H1 (cell line): ENCODE results near the gene SCNN1A. TPM values are rescaled to one million over a fixed set of nuclear protein-coding genes. Genes with fewer than 3 reads are reported as not detected.

Experiments
- CTCF ChIA-PET: fragments of 300-600 bp; sonication (Branson Sonifier 250); formaldehyde crosslinking; loops from one replicate; lab custom pipeline; 2021; ENCODE audit not compliant: partially characterized antibody; lab: Charles Lee
- POLR2A ChIA-PET: fragments of 300-600 bp; sonication (Branson Sonifier 250); formaldehyde crosslinking; loops from one replicate; lab custom pipeline; 2021; ENCODE audit warnings: inconsistent platforms; ENCODE audit not compliant: partially characterized antibody; lab: Charles Lee
- DNase-seq, 2 experiments: peaks; one replicate each; pipeline versions ENCODE4 v3.0.0 to v3.0.0-alpha.2; 2010 to 2022; ENCODE audit warnings: low spot score in 2 of 2, low read depth in 1 of 2, mixed read lengths in 1 of 2
- FAIRE-seq: peaks from 2 replicates; lab custom pipeline; 2011; peaks lifted over from hg19 to GRCh38; lab: Jason Lieb, UNC
- H2AFZ ChIP-seq: 2 replicates; pipeline ENCODE4 v1.8.1; 2012; ENCODE audit warnings: low read length, inconsistent platforms
- H2AK5ac ChIP-seq: 2 replicates; pipeline ENCODE4 v1.6.1; 2013; ENCODE audit warnings: low read depth, low read length
- H2BK120ac ChIP-seq: replicated peaks from 2 replicates; pipeline ENCODE3; 2013; ENCODE audit warnings: low read depth, low read length, inconsistent platforms
- H2BK12ac ChIP-seq: 2 replicates; pipeline ENCODE4 v1.6.1; 2013; ENCODE audit warnings: low read depth, low read length
- H2BK15ac ChIP-seq: 2 replicates; pipeline ENCODE4 v1.6.1; 2013; ENCODE audit warnings: low read length
- H2BK20ac ChIP-seq: 2 replicates; pipeline ENCODE4 v1.6.1; 2013; ENCODE audit warnings: low read length
- H2BK5ac ChIP-seq: 2 replicates; pipeline ENCODE4 v1.6.1; 2013; ENCODE audit warnings: low read depth, low read length
- H3K14ac ChIP-seq: 2 replicates; pipeline ENCODE4 v1.6.1; 2013; ENCODE audit warnings: inconsistent platforms; ENCODE audit not compliant: insufficient read length
- H3K18ac ChIP-seq: 2 replicates; pipeline ENCODE4 v1.6.1; 2013; ENCODE audit warnings: low read length; ENCODE audit errors: extremely low read depth
- H3K23ac ChIP-seq: 2 replicates; pipeline ENCODE4 v1.6.1; 2013; ENCODE audit warnings: inconsistent platforms; ENCODE audit not compliant: insufficient read length
- H3K23me2 ChIP-seq: 2 replicates; pipeline ENCODE4 v1.6.1; 2013; ENCODE audit warnings: low read depth, low read length
- H3K27ac ChIP-seq: 2 replicates; pipeline ENCODE4 v1.6.1; 2011; ENCODE audit warnings: low read depth, low read length, inconsistent platforms
- H3K27me3 ChIP-seq, 4 experiments: replicated peaks in 1 of 4; 1 replicate in 1 of 4; 2 replicates in 3 of 4; pipeline versions ENCODE4 v1.6.1 to v1.8.1; 2011 to 2013; ENCODE audit warnings: low read length in 3 of 4, mild to moderate bottlenecking in 3 of 4, inconsistent platforms in 2 of 4, mixed read lengths in 2 of 4, moderate library complexity in 1 of 4; ENCODE audit not compliant: control insufficient read depth in 3 of 4, insufficient read depth in 3 of 4; ENCODE audit errors: extremely low read depth in 1 of 4
- H3K36me3 ChIP-seq, 4 experiments: 2 replicates each; pipeline versions ENCODE4 v1.6.1 to v1.8.1; 2011 to 2013; ENCODE audit warnings: mild to moderate bottlenecking in 4 of 4, low read length in 3 of 4, moderate library complexity in 2 of 4, control low read depth in 1 of 4, inconsistent platforms in 1 of 4; ENCODE audit not compliant: insufficient read depth in 4 of 4, control insufficient read depth in 2 of 4
- H3K4ac ChIP-seq: replicated peaks from 2 replicates; pipeline ENCODE3; 2013; ENCODE audit warnings: low read length, low read depth, mixed read lengths, inconsistent platforms; ENCODE audit not compliant: insufficient read length
- H3K4me1 ChIP-seq, 4 experiments: replicated peaks in 1 of 4; 1 replicate in 1 of 4; 2 replicates in 3 of 4; pipeline versions ENCODE4 v1.6.1 to v1.8.1; 2011 to 2013; ENCODE audit warnings: low read length in 3 of 4, inconsistent platforms in 2 of 4, mixed read lengths in 1 of 4; ENCODE audit not compliant: insufficient read depth in 4 of 4, control insufficient read depth in 3 of 4
- H3K4me2 ChIP-seq, 2 experiments: 2 replicates each; pipeline versions ENCODE4 v1.6.1 to v1.8.1; 2011 to 2013; ENCODE audit warnings: low read depth in 2 of 2, low read length in 2 of 2, control low read depth in 1 of 2, inconsistent platforms in 1 of 2, mild to moderate bottlenecking in 1 of 2; ENCODE audit not compliant: insufficient read depth in 1 of 2
- H3K4me3 ChIP-seq, 4 experiments: fragments of 200-600, 300-600 bp in 1 of 4; sonication (generic), shearing (Covaris generic), sonication (Bioruptor Twin) in 1 of 4; 2 replicates each; pipeline versions ENCODE4 v1.5.1 to v1.8.1; 2011 to 2016; ENCODE audit warnings: low read length in 4 of 4, low read depth in 3 of 4, control low read depth in 2 of 4, inconsistent platforms in 2 of 4, mild to moderate bottlenecking in 2 of 4, mixed read lengths in 1 of 4, moderate library complexity in 1 of 4; ENCODE audit not compliant: insufficient read depth in 2 of 4; ENCODE audit errors: extremely low read depth in 1 of 4
- H3K56ac ChIP-seq: replicated peaks from 2 replicates; pipeline ENCODE3; 2013; ENCODE audit warnings: low read depth, mild to moderate bottlenecking, mixed read lengths, low read length, inconsistent platforms; ENCODE audit not compliant: insufficient read length
- H3K79me1 ChIP-seq: 2 replicates; pipeline ENCODE4 v1.6.1; 2013; ENCODE audit warnings: low read depth, low read length, control low read depth
- H3K79me2 ChIP-seq, 2 experiments: 2 replicates each; pipeline versions ENCODE4 v1.6.1 to v1.8.1; 2012 to 2013; ENCODE audit warnings: low read length in 2 of 2, mild to moderate bottlenecking in 2 of 2, inconsistent platforms in 1 of 2; ENCODE audit not compliant: insufficient read depth in 2 of 2, control insufficient read depth in 1 of 2
- H3K9ac ChIP-seq, 4 experiments: replicated peaks in 1 of 4; 1 replicate in 1 of 4; 2 replicates in 3 of 4; pipeline versions ENCODE4 v1.6.1 to v1.8.1; 2011 to 2013; ENCODE audit warnings: low read depth in 3 of 4, low read length in 3 of 4, control low read depth in 2 of 4, mild to moderate bottlenecking in 2 of 4, moderate library complexity in 2 of 4, inconsistent platforms in 1 of 4; ENCODE audit errors: extremely low read depth in 1 of 4
- H3K9me3 ChIP-seq, 2 experiments: 2 replicates each; pipeline versions ENCODE4 v1.6.1 to v1.8.1; 2012 to 2013; ENCODE audit warnings: mild to moderate bottlenecking in 2 of 2, moderate library complexity in 2 of 2, control low read depth in 1 of 2, inconsistent platforms in 1 of 2, low read depth in 1 of 2, low read length in 1 of 2, mixed read lengths in 1 of 2; ENCODE audit not compliant: insufficient read depth in 2 of 2
- H4K20me1 ChIP-seq, 2 experiments: replicated peaks in 1 of 2; 2 replicates each; pipeline versions ENCODE3 to v1.8.1; 2011 to 2013; ENCODE audit warnings: inconsistent platforms in 2 of 2, low read length in 2 of 2, mild to moderate bottlenecking in 1 of 2; ENCODE audit not compliant: insufficient read depth in 2 of 2, control insufficient read depth in 1 of 2
- H4K5ac ChIP-seq: 2 replicates; pipeline ENCODE4 v1.6.1; 2013; ENCODE audit warnings: low read length, low read depth, mixed read lengths, inconsistent platforms; ENCODE audit not compliant: insufficient read length
- H4K8ac ChIP-seq: 2 replicates; pipeline ENCODE4 v1.8.0; 2013; ENCODE audit warnings: mild to moderate bottlenecking, moderate library complexity, low read length, inconsistent platforms; ENCODE audit not compliant: insufficient read depth; ENCODE audit errors: extremely low read depth
- H4K91ac ChIP-seq: replicated peaks from 2 replicates; pipeline ENCODE3; 2013; ENCODE audit warnings: low read length, mixed read lengths, inconsistent platforms; ENCODE audit not compliant: insufficient read length
- ASH2L ChIP-seq: fragments of 200-600, 300-600 bp; sonication (generic); IDR thresholded peaks from one replicate; pipeline ENCODE4 v1.7.1; 2017; ENCODE audit warnings: low read length
- BRCA1 ChIP-seq: IDR thresholded peaks from 2 replicates; pipeline ENCODE4 v1.6.1; 2012; ENCODE audit warnings: low read depth, low read length, improper control_type of control experiment
- GTF2F1 ChIP-seq: IDR thresholded peaks from 2 replicates; pipeline ENCODE4 v1.6.1; 2012; ENCODE audit warnings: low read depth, low read length, improper control_type of control experiment, borderline replicate concordance
- HDAC2 ChIP-seq, 2 experiments: fragments of 300-600 bp in 1 of 2; sonication (generic) in 1 of 2; IDR thresholded peaks; 2 replicates each; pipeline ENCODE4 v1.6.1; 2011 to 2012; ENCODE audit warnings: low read depth in 2 of 2, low read length in 2 of 2, mild to moderate bottlenecking in 2 of 2, moderate library complexity in 2 of 2, borderline replicate concordance in 1 of 2, inconsistent platforms in 1 of 2
- NRF1 ChIP-seq: IDR thresholded peaks from 2 replicates; pipeline ENCODE4 v1.6.1; 2011; ENCODE audit warnings: mild to moderate bottlenecking, low read depth, low read length, improper control_type of control experiment
- RXRA ChIP-seq: IDR thresholded peaks from 2 replicates; pipeline ENCODE4 v1.6.1; 2011; ENCODE audit warnings: low read depth, mild to moderate bottlenecking, low read length, moderate library complexity; ENCODE audit not compliant: insufficient read depth
- TAF7 ChIP-seq: optimal IDR thresholded peaks from 2 replicates; pipeline ENCODE3; 2011; ENCODE audit warnings: low read depth, mild to moderate bottlenecking, inconsistent platforms, low read length, moderate library complexity, borderline replicate concordance
- WGBS, 2 experiments: shearing (Covaris generic) in 1 of 2; methylation state at CpG; one replicate each; pipeline versions ENCODE4 v1.1.6 to v1.1.7; 2013 to 2015; ENCODE audit warnings: low lambda C conversion rate in 2 of 2, mixed read lengths in 2 of 2, inconsistent platforms in 1 of 2, low coverage in 1 of 2, missing lambda C conversion rate in 1 of 2; ENCODE audit not compliant: insufficient replicate concordance in 2 of 2, insufficient coverage in 1 of 2, insufficient read length in 1 of 2; ENCODE audit errors: extremely low coverage in 1 of 2, missing lambda C conversion rate in 1 of 2; 5-methylcytosine and 5-hydroxymethylcytosine counted together
- polyA plus RNA-seq, 7 experiments: library from polyadenylated mRNA; depleted of rRNA in 3 of 7; stranded (reverse) in 5 of 7; unstranded in 2 of 7; fragments of >200 nt in 5 of 7; fragments of 200-250 nt in 2 of 7; gene quantifications; 1 replicate in 5 of 7; 2 replicates in 1 of 7; 4 replicates in 1 of 7; pipeline versions ENCODE4 v1.2.1 to v1.2.3, GENCODE V29; 2011 to 2013; ENCODE audit warnings: missing spikeins in 2 of 7, mixed read lengths in 2 of 7
- total RNA-seq: library from RNA; stranded (reverse); fragmentation: NEBNext Ultra II Directional; extraction: Animal tissue kit (Norgen Biotek cat#: 25700); gene quantifications from 2 replicates; pipeline ENCODE4 v1.2.1, GENCODE V29; 2021
- TF ChIP-seq, protein P1 (sequence below): IDR thresholded peaks from 2 replicates; pipeline ENCODE4 v1.6.1; 2012; ENCODE audit warnings: inconsistent platforms

SCNN1A gene
- total and polyA plus RNA-seq, 2 of the 8 experiments (the other 6 are each of a cell fraction or from before 2014, with no cell fraction given), result 85.5 to 156 TPM

DNA sequence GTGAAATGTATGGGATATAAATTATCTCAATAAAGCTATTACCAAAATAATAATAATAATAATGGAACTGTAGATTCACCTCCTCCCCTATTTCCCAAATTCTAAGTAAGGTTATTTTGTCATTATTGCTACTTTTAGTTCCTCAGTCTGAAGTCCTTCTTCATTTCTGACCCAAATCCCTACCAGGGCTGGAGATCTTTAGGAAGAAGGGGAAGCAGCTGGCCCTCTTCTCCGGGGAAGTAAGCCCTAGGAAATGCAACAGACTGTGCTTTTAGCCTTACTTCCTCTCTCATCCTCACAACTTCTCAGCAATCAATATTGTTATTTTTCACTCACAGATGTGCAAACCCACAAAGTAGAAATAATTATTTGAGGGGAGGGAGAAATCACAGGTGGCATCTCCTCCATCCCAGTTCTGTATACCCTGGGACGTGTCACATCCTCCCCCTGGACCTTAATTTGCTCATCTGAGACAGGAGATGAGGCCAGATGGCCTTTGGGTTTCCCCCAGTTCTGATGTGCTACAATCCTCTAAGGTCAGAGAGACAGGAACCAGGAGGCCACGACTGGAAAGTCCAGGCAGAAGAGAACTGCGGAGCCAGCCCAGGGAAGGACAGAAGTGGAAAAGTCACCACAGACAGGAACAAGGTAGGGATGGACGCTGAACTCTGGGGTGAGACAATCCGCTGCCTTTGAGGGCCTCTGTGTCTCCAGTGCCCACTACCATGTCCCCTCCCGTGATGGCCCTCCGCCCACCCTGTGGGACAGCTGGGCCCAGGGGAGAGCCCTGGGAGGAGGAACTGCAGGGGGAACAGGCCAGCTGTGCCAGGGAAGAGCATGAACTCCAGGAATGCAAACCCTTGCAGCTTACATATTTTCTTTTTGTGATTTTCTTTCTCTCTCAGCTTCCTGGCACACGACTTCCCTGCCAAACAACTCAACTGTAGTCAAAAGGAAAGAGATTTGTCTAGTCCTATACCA lies 22.9 kb downstream of the SCNN1A start:
- Histone ChIP-seq H3K9me3 (no peaks in the 10 kb centered on the region), H4K91ac (no peak overlapping the region), H3K27me3 (no peaks in the 10 kb centered on the region), H2AK5ac (no peak overlapping the region), H2BK12ac (no peak overlapping the region), H2BK15ac (no peak overlapping the region), H3K4me3 (no peak overlapping the region), H3K56ac (no peak overlapping the region), H4K8ac (0 out of 2 replicates have a peak overlapping the region, but pooled peaks have one; percentile 19), H3K14ac (no peak overlapping the region), H3K4me1 (peaks cover 0 to 9% (median 0%) of the 10 kb centered on the region in 4 experiments; a peak in 4 of 7 replicates), H4K5ac (no peak overlapping the region), H3K79me1 (no peaks in the 10 kb centered on the region), H4K20me1 (peaks cover 0 to 2% of the 10 kb centered on the region in 2 experiments), H3K4me2 (no peak overlapping the region), H2AFZ (no peak overlapping the region), H2BK20ac (no peak overlapping the region), H3K36me3 (peaks cover 8 to 56% (median 20%) of the 10 kb centered on the region in 4 experiments; a peak in 7 of 8 replicates), H3K79me2 (no peaks in the 10 kb centered on the region), H3K23ac (no peak overlapping the region), H3K27ac (no peak overlapping the region), H3K23me2 (no peaks in the 10 kb centered on the region), H3K4ac (no peak overlapping the region), H2BK120ac (no peak overlapping the region), H3K18ac (no peak overlapping the region), H2BK5ac (no peak overlapping the region), H3K9ac (no peak overlapping the region)
- TF ChIP-seq ASH2L, result no peak
- no peak for TF ChIP-seq RXRA
- no peak for TF ChIP-seq BRCA1
- TF ChIP-seq GTF2F1, result no peak
- TF ChIP-seq NRF1, result no peak
- TF ChIP-seq, protein P1, sequence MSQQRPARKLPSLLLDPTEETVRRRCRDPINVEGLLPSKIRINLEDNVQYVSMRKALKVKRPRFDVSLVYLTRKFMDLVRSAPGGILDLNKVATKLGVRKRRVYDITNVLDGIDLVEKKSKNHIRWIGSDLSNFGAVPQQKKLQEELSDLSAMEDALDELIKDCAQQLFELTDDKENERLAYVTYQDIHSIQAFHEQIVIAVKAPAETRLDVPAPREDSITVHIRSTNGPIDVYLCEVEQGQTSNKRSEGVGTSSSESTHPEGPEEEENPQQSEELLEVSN, result no peak
- TF ChIP-seq HDAC2 (IDR thresholded peaks at IDR 0.05; ENCODE audit: borderline replicate concordance in 1 of 2, low read depth in 2 of 2, low read length in 2 of 2), result no peak
- TF ChIP-seq TAF7, result no peak
- FAIRE-seq (no peak), DNase-seq (no peak)
- ChIA-PET CTCF (interaction anchor here (0.7 to 2.7 kb wide), 8 partner anchors 8 to 113 kb away, joined by 3 to 11 read pairs (median 4); no protein-coding TSS in a partner anchor), POLR2A (interaction anchor here (0.7 to 10.6 kb wide), 11 partner anchors 9 to 185 kb away, joined by 3 to 141 read pairs (median 4); partner anchors contain the start of genes PLEKHG6 and TNFRSF1A)
- WGBS, 2 experiments, result 88% methylated on average over 9 of the region's 9 CpGs; no CpG with 5 or more reads in 1 of the 2 experiments
